GM18517 (cell line): ENCODE data around the gene C6orf120.

ENCODE experiments used
- ATAC-seq: cut with Tn5 transposase; IDR thresholded peaks from one replicate; pipeline ENCODE4 v1.9.1; 2021; ENCODE audit warnings: mild to moderate bottlenecking, moderate library complexity; ENCODE audit not compliant: unreplicated experiment

The C6orf120 gene

GRCh38 chr6:169701954-169702839, at the start of gene C6orf120, which contains the start of gene WDR27:
TSS of gene C6orf120 (plus strand) at chr6:169702126. CDS start at chr6:169702460, 334 bp downstream.
TSS of gene WDR27 (minus strand) at chr6:169702029. CDS start at chr6:169689005, 13,024 bp downstream.
- peak; percentile 93 for ATAC-seq

DNA sequence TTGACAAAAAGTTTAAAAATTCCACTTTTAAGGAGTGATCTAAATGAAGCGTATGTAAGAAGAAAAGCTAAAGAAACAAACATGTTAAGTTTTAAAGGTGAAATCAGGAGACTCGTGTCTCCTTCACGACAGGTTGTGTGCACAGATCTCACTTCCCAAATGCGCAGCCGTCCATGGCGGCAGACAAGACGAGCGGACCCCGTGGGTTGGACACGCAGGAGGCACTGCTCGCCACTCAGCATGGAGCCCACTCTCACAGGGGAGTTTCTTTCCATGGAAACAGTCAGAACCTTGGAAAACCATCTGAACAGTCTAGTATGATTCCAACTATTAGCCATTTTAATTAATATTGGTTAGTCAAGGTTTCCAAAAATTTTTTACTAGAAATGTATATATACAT, 49.0 kb upstream of the C6orf120 start:
- no peak for ATAC-seq

DNA sequence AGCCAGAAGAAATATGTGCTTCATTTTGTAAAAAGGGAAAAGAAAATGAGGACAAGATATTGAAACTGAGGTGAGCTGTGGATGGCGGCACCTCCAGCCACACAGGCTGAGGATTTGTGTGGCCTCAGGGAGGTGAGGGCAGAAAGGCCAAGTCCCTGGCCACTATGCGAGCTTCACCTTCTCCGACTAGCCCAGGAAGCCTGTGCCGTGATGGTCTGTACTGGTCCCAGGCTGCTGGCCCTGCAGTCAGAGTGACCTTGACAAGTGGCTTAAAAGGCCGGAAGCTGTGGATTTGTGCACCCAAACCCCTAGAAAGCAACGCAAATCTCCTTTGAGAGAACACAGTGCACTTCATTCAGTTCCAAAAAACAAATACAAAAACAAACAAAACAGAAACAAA, 48.2 kb upstream of the C6orf120 start:
- no peak for ATAC-seq

- ATAC-seq = no peak
These were observed 47.1 kb upstream of the C6orf120 start for GRCh38 chr6:169654598-169655391.

- no peak for ATAC-seq
These were observed 45.2 kb upstream of the C6orf120 start for GRCh38 chr6:169656546-169657283.

DNA sequence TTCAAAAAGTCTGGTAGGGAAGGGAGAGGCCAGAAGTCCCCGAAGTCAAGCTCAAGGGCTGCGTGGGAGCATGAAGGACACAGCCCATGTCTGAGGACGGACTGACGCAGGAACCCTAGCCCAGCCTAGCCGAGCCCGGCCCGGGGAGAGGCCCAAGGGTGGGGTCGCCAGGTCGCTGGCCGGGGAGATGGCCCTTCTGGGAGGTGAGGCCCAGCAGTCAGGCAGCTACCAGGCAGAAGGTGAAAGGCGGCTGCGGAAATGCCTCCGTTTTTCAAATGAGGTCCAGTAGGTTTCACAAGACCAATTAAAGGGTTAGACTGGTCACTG, 44.7 kb upstream of the C6orf120 start:
- no peak for ATAC-seq

GRCh38 chr6:169659820-169660610, 41.9 kb upstream of the C6orf120 start:
- no peak for ATAC-seq

DNA sequence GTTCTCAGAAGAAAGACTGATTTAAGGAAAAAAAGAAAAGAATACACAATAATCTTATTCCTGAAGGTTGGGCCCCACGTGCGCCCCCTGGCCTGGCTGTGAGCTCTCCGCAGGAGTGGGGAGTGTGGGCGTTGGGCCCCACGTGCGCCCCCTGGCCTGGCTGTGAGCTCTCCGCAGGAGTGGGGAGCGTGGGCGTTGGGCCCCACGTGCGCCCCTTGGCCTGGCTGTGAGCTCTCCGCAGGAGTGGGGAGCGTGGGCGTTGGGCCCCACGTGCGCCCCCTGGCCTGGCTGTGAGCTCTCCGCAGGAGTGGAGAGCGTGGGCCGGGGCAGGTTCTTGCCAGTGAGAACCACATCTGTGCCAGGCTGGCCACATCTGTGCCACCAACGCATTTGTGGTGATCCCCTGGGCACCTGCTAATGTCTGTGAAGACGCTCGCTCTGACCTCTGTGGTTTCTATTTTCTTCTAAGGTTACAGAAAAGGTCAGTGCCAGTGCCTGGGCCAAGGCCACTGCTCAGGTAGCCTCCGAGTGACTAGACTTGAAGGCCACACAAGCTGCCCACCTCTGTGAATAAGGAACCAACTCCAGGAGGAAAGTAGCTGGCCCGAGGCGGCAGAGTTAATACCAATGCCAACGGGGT, 41.1 kb upstream of the C6orf120 start:
- no peak for ATAC-seq

DNA sequence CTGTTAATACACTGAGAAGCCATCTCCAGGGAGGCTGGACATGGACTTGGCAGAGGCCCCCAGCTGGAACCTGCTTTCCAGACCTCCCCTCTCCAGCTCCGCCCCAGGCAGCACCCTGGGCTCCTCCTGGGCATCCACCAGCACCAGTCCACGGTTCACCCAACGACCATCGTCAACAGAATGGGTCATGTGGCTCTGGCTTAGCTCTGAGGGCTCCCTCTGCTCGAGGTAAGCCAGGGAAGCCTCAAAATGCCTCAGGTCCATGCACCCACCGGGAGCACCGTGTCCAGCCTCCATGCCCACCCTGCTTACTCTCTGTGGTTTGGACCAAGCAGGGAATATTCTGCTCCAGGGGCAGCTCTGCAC, 40.6 kb upstream of the C6orf120 start:
- ATAC-seq = no peak

GRCh38 chr6:169663468-169663867, 38.5 kb upstream of the C6orf120 start:
- no peak for ATAC-seq

- no peak for ATAC-seq
These were observed 37.7 kb upstream of the C6orf120 start for GRCh38 chr6:169664227-169664626.

DNA sequence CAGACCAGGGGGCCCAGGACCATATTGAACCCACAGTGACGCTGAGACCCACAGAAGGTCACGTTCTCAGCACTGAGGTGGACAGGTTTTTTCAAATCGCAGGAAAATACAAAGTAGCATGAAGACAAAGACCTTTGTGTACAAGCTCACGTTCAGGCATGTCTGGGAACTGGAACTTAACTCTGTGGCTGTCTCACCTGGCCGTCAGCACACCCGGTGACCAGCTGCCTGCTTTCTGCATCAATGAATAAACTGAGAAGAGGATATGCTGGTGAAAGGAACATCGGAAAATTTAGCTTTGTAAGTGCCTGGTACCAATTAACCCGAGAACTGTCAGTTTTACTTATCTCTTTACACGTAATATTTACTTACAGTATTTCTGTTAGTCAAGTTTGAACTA, 36.6 kb upstream of the C6orf120 start:
- no peak for ATAC-seq

DNA sequence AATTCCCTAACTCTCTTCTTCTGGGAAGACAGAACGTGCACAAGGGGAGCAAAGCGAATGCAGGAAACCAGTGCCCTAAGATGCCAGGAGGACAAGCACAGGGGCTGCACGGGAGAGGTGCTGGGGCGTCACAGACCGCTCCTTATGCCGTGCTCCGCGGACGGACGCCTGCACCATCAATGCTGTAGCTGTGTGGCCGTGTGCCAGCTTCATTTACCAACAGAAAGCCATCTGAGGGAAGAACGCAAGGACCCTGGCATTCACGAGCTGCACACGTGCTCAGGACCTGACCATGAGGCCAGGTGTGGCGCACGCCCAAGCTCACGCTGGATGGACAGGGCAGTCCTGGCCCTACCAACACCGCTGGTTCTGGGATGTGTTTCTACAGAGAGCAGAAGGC, 35.5 kb upstream of the C6orf120 start:
- ATAC-seq = no peak

DNA sequence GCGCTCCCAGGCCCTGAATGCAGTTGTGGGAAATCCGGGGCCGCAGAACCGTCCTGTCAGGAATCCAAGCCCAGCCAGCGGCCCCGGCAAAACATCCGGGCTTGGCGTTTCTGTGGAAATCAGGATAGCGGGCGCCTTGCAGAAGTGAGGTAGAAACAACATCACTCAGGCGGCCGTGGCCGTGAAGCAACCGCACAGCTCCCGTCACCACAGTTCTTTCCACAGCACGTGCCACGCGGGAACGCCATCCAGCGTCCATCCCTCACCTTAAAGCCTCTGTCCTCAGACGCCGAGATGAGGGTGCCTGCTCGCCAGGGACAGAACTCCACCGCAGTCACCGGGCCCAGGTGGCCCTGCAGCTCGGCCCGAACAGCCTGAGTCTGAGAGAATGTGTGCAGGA, 34.2 kb upstream of the C6orf120 start:
- no peak for ATAC-seq

DNA sequence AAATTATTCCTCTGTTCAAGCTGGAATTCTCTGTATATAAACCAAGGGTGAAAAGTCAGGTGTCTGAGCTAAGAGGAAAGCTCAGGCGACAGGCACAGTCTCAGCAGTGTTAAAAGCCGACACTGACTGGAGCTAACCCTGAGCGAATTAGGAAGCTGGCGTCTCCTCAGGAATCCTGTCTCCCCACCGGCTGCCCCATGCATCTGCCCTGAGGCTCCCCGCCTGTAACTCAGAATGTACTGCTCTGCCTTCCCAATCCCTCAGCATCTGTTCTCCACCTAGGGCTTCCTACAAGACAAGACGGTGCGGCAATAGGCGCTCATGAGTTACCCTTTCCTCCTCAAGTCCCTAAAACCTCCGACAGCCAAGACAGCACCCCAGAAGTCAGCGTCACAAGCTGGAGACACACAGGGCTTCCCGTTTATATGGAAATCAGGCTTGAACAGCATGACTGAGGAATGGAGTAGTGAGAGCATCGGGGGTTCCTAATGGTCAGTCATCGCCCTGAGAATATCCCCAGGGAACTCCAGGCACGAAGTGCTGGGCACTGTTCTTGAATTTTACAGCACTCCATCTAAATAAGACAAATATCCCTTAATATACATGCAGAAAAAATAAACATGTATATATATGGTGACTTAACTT, 33.6 kb upstream of the C6orf120 start:
- no peak for ATAC-seq

- ATAC-seq = no peak
These were observed 32.8 kb upstream of the C6orf120 start for GRCh38 chr6:169669147-169669546.

DNA sequence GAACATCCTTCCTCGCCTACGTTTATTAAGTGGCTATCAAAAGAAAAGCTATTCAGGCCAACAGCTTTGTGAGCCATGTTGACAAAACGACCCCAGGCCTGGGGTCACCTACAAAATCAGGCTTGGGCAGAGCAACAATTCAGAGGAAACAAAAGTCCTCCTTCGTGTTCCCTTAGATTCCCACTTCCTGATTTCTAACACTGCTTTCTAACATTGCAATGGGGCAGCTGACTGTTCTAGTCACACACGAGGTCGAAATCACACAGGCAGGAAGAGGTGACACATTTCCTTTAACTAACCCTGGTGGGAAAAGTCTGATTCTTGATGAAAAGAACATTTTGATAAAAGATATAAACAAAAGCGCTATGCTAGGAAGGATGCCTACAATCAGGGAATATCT, 32.0 kb upstream of the C6orf120 start:
- no peak for ATAC-seq

- ATAC-seq = no peak
These were observed 30.4 kb upstream of the C6orf120 start for GRCh38 chr6:169671563-169671962.

- no peak for ATAC-seq
These were observed 26.9 kb upstream of the C6orf120 start for GRCh38 chr6:169675011-169675410.

- no peak for ATAC-seq
These were observed 24.8 kb upstream of the C6orf120 start for GRCh38 chr6:169677096-169677495.
